ENCODE data around the gene ADAMTSL4. TPM values are rescaled to one million over a fixed set of nuclear protein-coding genes. Genes with fewer than 3 reads are reported as not detected.

The ADAMTSL4 gene
- 0.30 and 0.32 TPM in 2 replicates for total RNA-seq

DNA sequence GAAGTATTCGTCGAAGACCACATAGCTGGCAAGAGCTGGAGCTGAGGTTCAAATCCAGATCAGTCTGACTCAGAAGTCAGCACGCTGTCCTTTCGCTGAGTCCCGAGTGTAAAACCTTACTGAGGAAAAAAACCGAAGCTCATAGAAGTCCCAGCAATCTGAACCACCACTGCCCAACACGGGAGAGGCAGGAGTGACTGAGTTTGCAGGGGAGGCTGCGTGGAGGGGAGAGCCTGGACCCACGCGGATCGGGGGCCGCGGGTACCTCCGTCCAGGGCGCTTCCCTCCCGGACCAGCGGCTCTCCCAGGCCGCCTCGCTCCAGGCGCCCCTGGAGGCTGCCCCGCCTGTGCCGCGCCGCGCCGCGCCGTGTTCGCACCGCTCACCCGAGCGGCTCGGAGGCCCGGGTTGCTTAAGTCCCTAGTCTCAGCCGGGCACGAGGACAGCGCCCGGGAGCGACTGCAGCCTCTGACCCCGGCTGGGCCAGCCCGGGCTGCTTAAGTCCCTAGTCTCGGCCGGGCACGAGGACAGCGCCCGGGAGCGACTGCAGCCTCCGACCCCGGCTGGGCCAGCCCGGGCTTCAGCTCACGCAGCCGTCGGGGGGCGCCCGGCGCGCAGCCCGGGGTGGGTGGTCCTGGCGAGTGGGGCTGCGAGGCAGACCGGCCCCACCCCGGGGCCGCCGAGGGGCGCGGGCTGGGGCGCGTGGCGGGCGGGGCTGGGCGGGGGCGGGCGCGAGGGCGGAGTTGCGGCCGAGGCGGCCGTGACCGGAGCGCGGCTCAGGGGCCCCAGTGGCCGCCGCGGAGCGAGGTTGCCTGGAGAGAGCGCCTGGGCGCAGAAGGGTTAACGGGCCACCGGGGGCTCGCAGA lies at the start of gene ADAMTSL4:
ADAMTSL4 (plus strand) TSS at position 777 of the 864 bp plus-strand sequence. CDS start 2,881 bp downstream, outside the sequence.

GRCh38 chr1:150507912-150508864 lies 41.0 kb upstream of the ADAMTSL4 start, which contains the start of gene ECM1:
TSS of gene ECM1 (plus strand) at chr1:150508109. CDS start at chr1:150508210, 101 bp downstream.

GRCh38 chr1:150515328-150516049 lies 33.7 kb upstream of the ADAMTSL4 start, which contains the start of gene FALEC:
TSS of gene FALEC (plus strand) at chr1:150515752.

DNA sequence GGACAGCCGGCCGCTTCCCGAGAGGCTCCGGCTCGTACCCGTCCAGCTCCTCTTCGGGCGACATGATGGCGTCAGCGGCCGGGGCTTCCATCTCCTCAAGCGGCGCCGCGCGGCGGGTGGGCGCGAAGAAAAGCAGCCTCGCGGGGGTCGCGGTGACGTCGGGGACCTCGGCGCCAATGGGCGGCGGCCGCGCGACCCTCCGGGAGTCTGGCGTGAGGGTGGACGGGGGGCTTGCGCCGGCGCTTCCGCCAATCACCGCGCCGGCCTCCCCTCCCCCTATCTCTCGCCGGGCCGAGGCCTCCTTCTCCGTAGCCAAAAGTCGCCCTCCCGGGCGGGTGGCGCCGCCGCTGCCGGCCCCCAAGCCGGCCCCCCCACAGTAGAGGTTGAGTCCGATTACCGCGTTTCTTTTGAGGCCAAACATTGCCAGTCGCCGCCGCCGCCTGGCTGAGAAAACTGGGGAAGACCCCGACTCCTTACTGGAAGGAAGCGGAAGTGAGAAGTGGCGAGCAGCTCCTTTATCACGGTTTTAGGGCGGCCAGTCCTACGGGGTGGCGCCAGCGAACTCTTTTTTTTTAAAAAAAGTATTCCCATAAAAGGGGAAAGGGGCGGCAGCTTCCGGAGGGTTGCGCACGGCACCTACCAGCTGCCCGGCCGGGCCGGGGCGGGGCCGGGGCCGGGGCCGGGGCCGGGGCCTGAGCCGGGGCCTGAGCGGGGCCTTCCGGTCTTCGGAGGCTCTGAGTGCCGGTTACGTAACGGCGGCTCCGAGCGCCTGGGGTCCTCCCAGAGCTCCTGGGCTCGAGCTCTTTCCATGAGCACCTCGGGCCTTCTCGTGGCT lies 30.1 kb downstream of the ADAMTSL4 start, which contains the start of gene MCL1:
MCL1 (minus strand) TSS at position 501 of the 835 bp plus-strand sequence; CDS start at position 421, 80 bp downstream.

Other genes with a start within 250 kb of the ADAMTSL4 start
- 34.8 and 52.0 TPM in 2 replicates for gene PRPF3, start 227.9 kb upstream of the ADAMTSL4 start, total RNA-seq
- 5.2 and 7.4 TPM in 2 replicates for gene RPRD2, start 185.3 kb upstream of the ADAMTSL4 start, total RNA-seq
- 13.6 and 14.9 TPM in 2 replicates for gene TARS2, start 62.0 kb upstream of the ADAMTSL4 start, total RNA-seq
- gene ECM1, start 41.3 kb upstream of the ADAMTSL4 start, total RNA-seq: 0.32 and 0.46 TPM in 2 replicates
- gene FALEC, start 33.7 kb upstream of the ADAMTSL4 start, total RNA-seq: not detected in 2 replicates
- 272 and 333 TPM in 2 replicates for gene MCL1, start 30.2 kb downstream of the ADAMTSL4 start, total RNA-seq
- gene ENSA, start 80.2 kb downstream of the ADAMTSL4 start, total RNA-seq: 109 and 122 TPM in 2 replicates
- gene GOLPH3L, start 147.7 kb downstream of the ADAMTSL4 start, total RNA-seq: 8.8 and 12.8 TPM in 2 replicates
- gene HORMAD1, start 171.5 kb downstream of the ADAMTSL4 start, total RNA-seq: 0.32 TPM in 1 of 2 replicates, not detected in the other
- 31.9 and 37.0 TPM in 2 replicates for gene CTSS, start 216.4 kb downstream of the ADAMTSL4 start, total RNA-seq

Data from epithelial cell of umbilical artery (primary cell).